ENCODE data around the gene CAMTA1.

CAMTA1 gene

GRCh38 chr1:7611421-7612010 lies 826.3 kb downstream of the CAMTA1 start:
- Histone ChIP-seq H3K27me3 (ENCODE audit: insufficient read depth, low read length, poor library complexity) (no peaks in the 10 kb centered on the region), H3K4me3 (ENCODE audit: low read depth in 1 of 2, low read length in 2 of 2) (no peak overlapping the region)

GRCh38 chr1:7613106-7613850 lies 828.0 kb downstream of the CAMTA1 start:
- Histone ChIP-seq H3K9me3 (ENCODE audit: insufficient read depth, low read length, severe bottlenecking) (no peaks in the 10 kb centered on the region), H3K36me3 (ENCODE audit: insufficient read depth, low read length) (no peaks in the 10 kb centered on the region), H4K20me1 (ENCODE audit: insufficient read depth, low read length) (peaks cover 8% of the 10 kb centered on the region; the same call in 1 of the 2 replicates), H3K9ac (ENCODE audit: low read depth, low read length) (no peak overlapping the region), H3K4me2 (ENCODE audit: insufficient read depth, low read length) (no peak overlapping the region), H3K79me2 (ENCODE audit: insufficient read depth, low read length) (no peaks in the 10 kb centered on the region), H3K27ac (ENCODE audit: low read length) (no peak overlapping the region), H3K4me3 (ENCODE audit: low read depth in 1 of 2, low read length in 2 of 2) (no peak overlapping the region), H3K27me3 (ENCODE audit: insufficient read depth, low read length, poor library complexity) (no peaks in the 10 kb centered on the region), H3K4me1 (ENCODE audit: insufficient read depth, low read length) (no peaks in the 10 kb centered on the region), H2AFZ (ENCODE audit: low read depth, low read length) (no peak overlapping the region)
- TF ChIP-seq EZH2 (IDR thresholded peaks at IDR 0.05; ENCODE audit: borderline replicate concordance, low read depth, low read length, severe bottlenecking), result no peak
- TF ChIP-seq, protein P1, sequence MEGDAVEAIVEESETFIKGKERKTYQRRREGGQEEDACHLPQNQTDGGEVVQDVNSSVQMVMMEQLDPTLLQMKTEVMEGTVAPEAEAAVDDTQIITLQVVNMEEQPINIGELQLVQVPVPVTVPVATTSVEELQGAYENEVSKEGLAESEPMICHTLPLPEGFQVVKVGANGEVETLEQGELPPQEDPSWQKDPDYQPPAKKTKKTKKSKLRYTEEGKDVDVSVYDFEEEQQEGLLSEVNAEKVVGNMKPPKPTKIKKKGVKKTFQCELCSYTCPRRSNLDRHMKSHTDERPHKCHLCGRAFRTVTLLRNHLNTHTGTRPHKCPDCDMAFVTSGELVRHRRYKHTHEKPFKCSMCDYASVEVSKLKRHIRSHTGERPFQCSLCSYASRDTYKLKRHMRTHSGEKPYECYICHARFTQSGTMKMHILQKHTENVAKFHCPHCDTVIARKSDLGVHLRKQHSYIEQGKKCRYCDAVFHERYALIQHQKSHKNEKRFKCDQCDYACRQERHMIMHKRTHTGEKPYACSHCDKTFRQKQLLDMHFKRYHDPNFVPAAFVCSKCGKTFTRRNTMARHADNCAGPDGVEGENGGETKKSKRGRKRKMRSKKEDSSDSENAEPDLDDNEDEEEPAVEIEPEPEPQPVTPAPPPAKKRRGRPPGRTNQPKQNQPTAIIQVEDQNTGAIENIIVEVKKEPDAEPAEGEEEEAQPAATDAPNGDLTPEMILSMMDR (IDR thresholded peaks at IDR 0.05; ENCODE audit: borderline replicate concordance, extremely low read depth, low read length, poor library complexity, severe bottlenecking), result no peak
- DNase-seq, result no peak
- ATAC-seq (ENCODE audit: insufficient read depth, low read depth), result no peak

More at GRCh38 chr1:7611421-7612010, 826.3 kb downstream of the CAMTA1 start:
- Histone ChIP-seq H3K9ac (ENCODE audit: low read depth, low read length) (no peak overlapping the region), H3K4me1 (ENCODE audit: insufficient read depth, low read length) (no peaks in the 10 kb centered on the region), H3K27ac (ENCODE audit: low read length) (no peak overlapping the region), H2AFZ (ENCODE audit: low read depth, low read length) (no peak overlapping the region), H3K9me3 (ENCODE audit: insufficient read depth, low read length, severe bottlenecking) (no peaks in the 10 kb centered on the region), H4K20me1 (ENCODE audit: insufficient read depth, low read length) (peaks cover 8% of the 10 kb centered on the region; the same call in 1 of the 2 replicates), H3K79me2 (ENCODE audit: insufficient read depth, low read length) (no peaks in the 10 kb centered on the region), H3K36me3 (ENCODE audit: insufficient read depth, low read length) (no peaks in the 10 kb centered on the region), H3K4me2 (ENCODE audit: insufficient read depth, low read length) (no peak overlapping the region)
- TF ChIP-seq, protein P1 (IDR thresholded peaks at IDR 0.05; ENCODE audit: borderline replicate concordance, extremely low read depth, low read length, poor library complexity, severe bottlenecking), result no peak
- TF ChIP-seq EZH2 (IDR thresholded peaks at IDR 0.05; ENCODE audit: borderline replicate concordance, low read depth, low read length, severe bottlenecking), result no peak
- DNase-seq (no peak), ATAC-seq (ENCODE audit: insufficient read depth, low read depth) (no peak)

GRCh38 chr1:7613851-7614205 lies 828.6 kb downstream of the CAMTA1 start:
- Histone ChIP-seq H3K4me1 (ENCODE audit: insufficient read depth, low read length) (no peaks in the 10 kb centered on the region), H3K4me2 (ENCODE audit: insufficient read depth, low read length) (no peak overlapping the region), H4K20me1 (ENCODE audit: insufficient read depth, low read length) (peaks cover 8% of the 10 kb centered on the region; the same call in 1 of the 2 replicates), H3K27ac (ENCODE audit: low read length) (no peak overlapping the region), H3K79me2 (ENCODE audit: insufficient read depth, low read length) (no peaks in the 10 kb centered on the region), H3K27me3 (ENCODE audit: insufficient read depth, low read length, poor library complexity) (no peaks in the 10 kb centered on the region), H3K9me3 (ENCODE audit: insufficient read depth, low read length, severe bottlenecking) (no peaks in the 10 kb centered on the region), H2AFZ (ENCODE audit: low read depth, low read length) (no peak overlapping the region), H3K9ac (ENCODE audit: low read depth, low read length) (no peak overlapping the region), H3K4me3 (ENCODE audit: low read depth in 1 of 2, low read length in 2 of 2) (no peak overlapping the region), H3K36me3 (ENCODE audit: insufficient read depth, low read length) (no peaks in the 10 kb centered on the region)
- DNase-seq, result no peak
- ATAC-seq (ENCODE audit: insufficient read depth, low read depth), result no peak
- no peak for TF ChIP-seq EZH2 (IDR thresholded peaks at IDR 0.05; ENCODE audit: borderline replicate concordance, low read depth, low read length, severe bottlenecking)
- TF ChIP-seq, protein P1 (IDR thresholded peaks at IDR 0.05; ENCODE audit: borderline replicate concordance, extremely low read depth, low read length, poor library complexity, severe bottlenecking), result no peak

All from DND-41 (cell line).